Adipose tissue (tissue), 3 donors: ENCODE measurements around the gene AFAP1. TPM values are rescaled to one million over a fixed set of nuclear protein-coding genes. Genes with fewer than 3 reads are reported as not detected.

Experiments used
- H3K27ac ChIP-seq: one replicate; pipeline ENCODE4 v1.5.1; 2013; ENCODE audit warnings: low read depth, low read length
- WGBS, 3 donors: extraction: QIAGEN DNeasy Blood & Tissue Kit; methylation state at CpG; one replicate each; pipeline ENCODE4 v1.1.7; 2013; 5-methylcytosine and 5-hydroxymethylcytosine counted together
- polyA plus RNA-seq, 3 donors: library from polyadenylated mRNA; stranded (reverse); fragments of 200-250 nt; gene quantifications; one replicate each; pipeline ENCODE4 v1.2.3, GENCODE V29; 2013
- donor health status: healthy with polysubstance abuse.
- donor health status: Bipolar disorder and iron deficiency.
- donor health status: healthy.

The AFAP1 gene
- polyA plus RNA-seq, 3 donors, result 3.4 to 11.8 (median 10.9) TPM

GRCh38 chr4:7971881-7972500 lies 32.3 kb upstream of the AFAP1 start:
- no peak overlapping the region for H3K27ac ChIP-seq
- WGBS, 3 donors, result 84 to 90% (median 88%) methylated on average over 13 of the region's 13 CpGs

GRCh38 chr4:7971159-7971631 lies 31.5 kb upstream of the AFAP1 start:
- 57 to 92% (median 58%) methylated on average over 2 of the region's 2 CpGs for WGBS, 3 donors
- H3K27ac ChIP-seq, result no peak overlapping the region

- 57 to 87% (median 60%) methylated on average over 10 to 13 of the region's 13 CpGs for WGBS, 3 donors
- no peak overlapping the region for H3K27ac ChIP-seq
Observed at GRCh38 chr4:7970361-7970946, 30.8 kb upstream of the AFAP1 start.

- H3K27ac ChIP-seq, result no peak overlapping the region
- WGBS, 3 donors, result 53 to 77% (median 57%) methylated on average over 16 of the region's 16 CpGs
Observed at GRCh38 chr4:7968262-7968896, 28.7 kb upstream of the AFAP1 start.

GRCh38 chr4:7967501-7968261 lies 28.0 kb upstream of the AFAP1 start:
- 66 to 81% (median 67%) methylated on average over 21 of the region's 21 CpGs for WGBS, 3 donors
- no peak overlapping the region for H3K27ac ChIP-seq

- H3K27ac ChIP-seq, result no peak overlapping the region
- WGBS, 3 donors, result 75 to 88% (median 85%) methylated on average over 9 of the region's 9 CpGs
Observed at GRCh38 chr4:7967063-7967440, 27.4 kb upstream of the AFAP1 start.

- 78 to 91% (median 85%) methylated on average over 31 to 37 of the region's 37 CpGs for WGBS, 3 donors
- no peak overlapping the region for H3K27ac ChIP-seq
Observed at GRCh38 chr4:7966281-7967062, 26.8 kb upstream of the AFAP1 start.

- 47 to 70% (median 48%) methylated on average over 23 of the region's 23 CpGs for WGBS, 3 donors
- no peak overlapping the region for H3K27ac ChIP-seq
Observed at GRCh38 chr4:7964890-7965662, 25.4 kb upstream of the AFAP1 start.

- no peak overlapping the region for H3K27ac ChIP-seq
- WGBS, 3 donors, result 82 to 88% (median 85%) methylated on average over 5 of the region's 5 CpGs
Observed at GRCh38 chr4:7964459-7964858, 24.8 kb upstream of the AFAP1 start.

GRCh38 chr4:7963691-7964090 lies 24.0 kb upstream of the AFAP1 start:
- H3K27ac ChIP-seq, result no peak overlapping the region
- 96% methylated on average over 12 of the region's 12 CpGs for WGBS, 3 donors

GRCh38 chr4:7962609-7963508 lies 23.2 kb upstream of the AFAP1 start:
- 80 to 86% (median 84%) methylated on average over 17 of the region's 17 CpGs for WGBS, 3 donors

GRCh38 chr4:7960790-7961655 lies 21.4 kb upstream of the AFAP1 start:
- H3K27ac ChIP-seq, result no peak overlapping the region
- 39 to 57% (median 41%) methylated on average over 19 of the region's 19 CpGs for WGBS, 3 donors

More at GRCh38 chr4:7962609-7963508, 23.2 kb upstream of the AFAP1 start:
- no peak overlapping the region for H3K27ac ChIP-seq

GRCh38 chr4:7960017-7960789 lies 20.5 kb upstream of the AFAP1 start:
- no peak overlapping the region for H3K27ac ChIP-seq
- 75 to 83% (median 77%) methylated on average over 11 of the region's 11 CpGs for WGBS, 3 donors

- no peak overlapping the region for H3K27ac ChIP-seq
- WGBS, 3 donors, result 59 to 79% (median 66%) methylated on average over 7 of the region's 7 CpGs
Observed at GRCh38 chr4:7959078-7959477, 19.4 kb upstream of the AFAP1 start.
